ENCODE measurements around the gene SPATS1.

DNA sequence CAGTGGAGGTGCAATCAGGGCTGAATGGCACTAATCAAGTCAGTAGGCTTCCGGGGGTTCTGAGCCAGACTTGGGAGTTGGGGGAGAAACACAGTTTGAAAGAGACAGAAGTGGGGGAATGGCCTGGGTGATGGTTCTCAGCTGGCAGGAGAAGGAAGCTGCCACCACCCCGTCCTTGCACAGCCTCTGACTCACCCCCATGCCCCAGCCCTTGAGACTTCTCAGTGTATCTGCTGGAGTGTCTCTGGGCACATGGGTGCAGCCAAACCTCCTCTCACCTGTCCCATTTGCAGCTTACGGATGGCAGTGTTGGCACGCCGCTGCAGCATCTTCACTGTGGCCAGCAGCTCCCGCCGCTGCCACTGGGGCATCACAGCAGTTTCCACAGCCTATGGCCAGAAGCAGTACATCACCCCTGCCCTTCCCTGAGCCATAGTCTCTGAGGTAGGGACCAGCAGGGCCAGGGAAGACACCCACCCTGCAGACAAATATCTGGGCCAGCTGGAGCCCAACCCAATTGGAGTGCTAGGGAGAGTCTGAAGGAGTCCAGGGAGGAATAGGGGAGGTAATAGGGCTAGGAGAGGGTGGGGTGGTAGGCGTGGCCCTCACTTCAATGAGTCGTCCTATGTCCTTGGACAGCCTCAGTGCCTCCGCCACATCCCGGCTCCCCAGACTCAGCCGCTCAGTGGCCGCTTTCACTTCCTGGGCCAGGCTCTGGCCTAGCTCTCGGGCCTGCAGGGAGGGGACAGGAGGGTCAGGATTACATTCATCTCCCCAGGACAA is 40.5 kb upstream of the SPATS1 start:
- TF ChIP-seq, protein P1, sequence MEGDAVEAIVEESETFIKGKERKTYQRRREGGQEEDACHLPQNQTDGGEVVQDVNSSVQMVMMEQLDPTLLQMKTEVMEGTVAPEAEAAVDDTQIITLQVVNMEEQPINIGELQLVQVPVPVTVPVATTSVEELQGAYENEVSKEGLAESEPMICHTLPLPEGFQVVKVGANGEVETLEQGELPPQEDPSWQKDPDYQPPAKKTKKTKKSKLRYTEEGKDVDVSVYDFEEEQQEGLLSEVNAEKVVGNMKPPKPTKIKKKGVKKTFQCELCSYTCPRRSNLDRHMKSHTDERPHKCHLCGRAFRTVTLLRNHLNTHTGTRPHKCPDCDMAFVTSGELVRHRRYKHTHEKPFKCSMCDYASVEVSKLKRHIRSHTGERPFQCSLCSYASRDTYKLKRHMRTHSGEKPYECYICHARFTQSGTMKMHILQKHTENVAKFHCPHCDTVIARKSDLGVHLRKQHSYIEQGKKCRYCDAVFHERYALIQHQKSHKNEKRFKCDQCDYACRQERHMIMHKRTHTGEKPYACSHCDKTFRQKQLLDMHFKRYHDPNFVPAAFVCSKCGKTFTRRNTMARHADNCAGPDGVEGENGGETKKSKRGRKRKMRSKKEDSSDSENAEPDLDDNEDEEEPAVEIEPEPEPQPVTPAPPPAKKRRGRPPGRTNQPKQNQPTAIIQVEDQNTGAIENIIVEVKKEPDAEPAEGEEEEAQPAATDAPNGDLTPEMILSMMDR (IDR thresholded peaks at IDR 0.05 in 8 of 11, conservative IDR thresholded peaks at IDR 0.05 in 3 of 11): no peak
- TF ChIP-seq POLR2AphosphoS5 (IDR thresholded peaks at IDR 0.05): no peak
- TF ChIP-seq POLR2A (IDR thresholded peaks at IDR 0.05): no peak
